Aorta (tissue), 5 donors: Measurements from ENCODE around the gene AFAP1L2. TPM values are rescaled to one million over a fixed set of nuclear protein-coding genes. Genes with fewer than 3 reads are reported as not detected.

Experiments
- ATAC-seq: fragments of 200-7000 bp; cut with Tn5 transposase; one replicate; pipeline ENCODE4 v1.9.1; 2022; ENCODE audit warnings: moderate library complexity; ENCODE audit not compliant: low FRiP score
- DNase-seq, 2 donors: peaks; one replicate each; pipeline ENCODE4 v3.0.0-alpha.2; 2020
- H3K27ac ChIP-seq, 2 donors: one replicate each; pipeline ENCODE4 v1.5.1; 2013; ENCODE audit warnings: low read length in 2 of 2, mild to moderate bottlenecking in 2 of 2, moderate library complexity in 2 of 2, control low read depth in 1 of 2, inconsistent platforms in 1 of 2, low read depth in 1 of 2
- H3K27me3 ChIP-seq, 2 donors: one replicate each; pipeline ENCODE4 v1.6.1; 2013; ENCODE audit warnings: control low read depth in 1 of 2, low read length in 1 of 2, mild to moderate bottlenecking in 1 of 2, moderate library complexity in 1 of 2; ENCODE audit not compliant: insufficient read depth in 2 of 2, control insufficient read depth in 1 of 2
- H3K36me3 ChIP-seq, 2 donors: one replicate each; pipeline ENCODE4 v1.6.1; 2013; ENCODE audit warnings: control low read depth in 1 of 2, low read length in 1 of 2, mild to moderate bottlenecking in 1 of 2; ENCODE audit not compliant: insufficient read depth in 2 of 2, control insufficient read depth in 1 of 2
- H3K4me1 ChIP-seq, 2 donors: one replicate each; pipeline ENCODE4 v1.6.1; 2013; ENCODE audit warnings: low read length in 2 of 2, control low read depth in 1 of 2, mild to moderate bottlenecking in 1 of 2, moderate library complexity in 1 of 2; ENCODE audit not compliant: insufficient read depth in 2 of 2, control insufficient read depth in 1 of 2
- H3K4me3 ChIP-seq, 2 donors: one replicate each; pipeline ENCODE4 v1.5.1; 2013; ENCODE audit warnings: low read length in 2 of 2, control low read depth in 1 of 2, mild to moderate bottlenecking in 1 of 2
- H3K9me3 ChIP-seq: one replicate; pipeline ENCODE4 v1.6.1; 2013; ENCODE audit warnings: mild to moderate bottlenecking, low read length; ENCODE audit not compliant: control insufficient read depth
- WGBS, 2 donors: extraction: QIAGEN DNeasy Blood & Tissue Kit; methylation state at CpG; one replicate each; pipeline ENCODE4 v1.1.7; 2013; 5-methylcytosine and 5-hydroxymethylcytosine counted together
- intact Hi-C, 2 donors: fragments of 100-400 bp; cut with DNase I; formaldehyde crosslinking; loops; one replicate each; pipeline versions ENCODE4 v1.14.2 to v1.15.0; 2022
- polyA plus RNA-seq, 2 donors: library from polyadenylated mRNA; stranded (reverse); fragments of 200-250 nt; gene quantifications; one replicate each; pipeline ENCODE4 v1.2.3, GENCODE V29; 2013
- total RNA-seq, 2 donors: library from RNA; stranded (reverse); fragmentation: NEBNext Ultra II Directional; extraction: Animal tissue kit (Norgen Biotek cat#: 25700); gene quantifications; one replicate each; pipeline ENCODE4 v1.2.1, GENCODE V29; 2021
- donor health status: healthy with polysubstance abuse.
- donor health status: Bipolar disorder and iron deficiency.
- donor health status: DM: no; HTN: no; CAD: no.
- donor health status: DM: no; HTN: no; CAD: no.
- donor health status: DM: yes; HTN: yes; CAD: no.

The AFAP1L2 gene
- total and polyA plus RNA-seq, 4 donors, result 3.1 to 19.3 (median 10.2) TPM

DNA sequence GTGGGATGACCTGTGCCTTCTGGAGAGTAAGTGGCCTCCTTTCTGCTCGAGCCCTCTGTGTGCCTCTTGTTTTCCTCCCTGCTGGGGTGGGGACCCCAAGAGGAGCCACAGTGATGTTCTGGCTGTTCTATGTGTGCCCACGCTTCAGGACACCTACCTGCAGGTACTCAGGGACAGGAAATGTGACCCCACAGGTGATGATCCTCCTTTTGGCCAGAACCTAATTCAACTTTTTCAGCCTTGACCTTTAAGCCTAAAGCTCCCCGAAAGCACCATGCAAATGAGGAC is 95.0 kb downstream of the AFAP1L2 start:
- intact Hi-C loops, result loop anchor here in 1 of 2 donors (10.0 kb wide), 1 partner anchor 215 kb away; no protein-coding TSS in a partner anchor
- Histone ChIP-seq H3K36me3 (no peaks in the 10 kb centered on the region), H3K27me3 (no peaks in the 10 kb centered on the region), H3K27ac (no peak overlapping the region), H3K4me1 (no peaks in the 10 kb centered on the region), H3K9me3 (no peaks in the 10 kb centered on the region), H3K4me3 (no peak overlapping the region)
- WGBS, 2 donors, result 84 to 87% methylated on average over 3 of the region's 3 CpGs
- ATAC-seq (no peak), DNase-seq (peak in 1 of 2 donors; percentile 26)

DNA sequence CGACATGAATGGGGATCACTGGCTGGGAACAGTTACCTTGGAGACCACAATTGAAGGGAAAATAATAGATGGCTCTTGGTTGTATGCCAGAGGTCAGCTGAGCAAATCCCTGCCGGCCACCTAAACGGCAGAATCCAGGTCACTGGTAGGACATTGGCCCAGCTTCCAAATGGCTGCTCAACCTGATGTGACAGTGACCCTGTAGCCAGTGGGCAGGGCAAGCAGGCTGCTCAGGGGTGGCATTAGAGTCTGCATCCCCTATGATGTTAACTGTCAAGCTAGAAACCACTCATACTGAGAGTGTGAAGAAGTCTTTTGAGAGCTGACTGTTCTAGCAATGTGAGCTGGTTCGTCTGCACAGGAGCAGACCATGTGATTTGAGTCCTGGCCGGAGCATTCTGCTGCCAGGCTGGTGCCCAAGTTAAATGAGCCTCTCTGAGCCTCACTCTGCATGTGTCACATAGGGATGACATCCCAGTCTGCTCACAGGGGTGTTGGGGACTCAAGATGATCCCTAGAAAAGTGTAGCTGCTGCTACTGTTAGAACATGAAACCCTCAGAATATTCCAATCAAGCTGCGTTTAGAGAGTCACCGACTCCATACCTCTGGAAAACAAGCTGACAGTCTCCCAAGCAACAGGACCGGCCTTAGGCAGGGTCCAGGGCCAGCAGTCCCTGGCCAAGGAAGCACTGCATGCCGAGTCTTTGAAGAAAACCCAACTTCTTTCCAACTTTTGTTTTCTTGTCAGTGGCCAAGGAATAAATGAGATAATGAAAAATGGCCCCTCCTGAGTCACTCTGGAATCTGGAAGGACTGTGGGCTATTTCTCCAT is 95.6 kb downstream of the AFAP1L2 start:
- Histone ChIP-seq H3K4me1 (no peaks in the 10 kb centered on the region), H3K36me3 (no peaks in the 10 kb centered on the region), H3K27me3 (no peaks in the 10 kb centered on the region), H3K27ac (no peak overlapping the region), H3K4me3 (no peak overlapping the region), H3K9me3 (no peaks in the 10 kb centered on the region)
- intact Hi-C loops, result loop anchor here in 1 of 2 donors (10.0 kb wide), 1 partner anchor 216 kb away; no protein-coding TSS in a partner anchor
- DNase-seq (peak in 1 of 2 donors; percentile 37), ATAC-seq (no peak)
- WGBS, 2 donors, result 30 to 32% methylated on average over 9 of the region's 9 CpGs

DNA sequence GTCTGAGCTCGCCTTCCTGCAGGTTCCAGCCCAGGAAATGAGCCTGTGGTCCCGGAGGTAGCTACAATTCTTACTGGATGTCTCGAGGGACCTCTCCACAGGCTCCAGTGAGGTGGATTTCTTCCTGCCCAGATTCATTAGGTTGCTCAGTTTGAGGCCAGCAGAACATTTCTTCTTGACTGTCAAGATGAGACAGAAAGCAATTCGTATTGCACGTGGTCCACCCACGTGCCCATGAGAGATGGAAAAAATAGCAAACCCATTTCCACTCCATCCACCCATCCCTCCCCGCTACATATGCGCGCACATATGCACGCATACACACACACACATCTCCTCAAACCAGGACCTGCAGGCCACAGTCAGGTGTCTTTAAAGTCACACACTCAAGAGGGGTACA is 96.6 kb downstream of the AFAP1L2 start:
- Histone ChIP-seq H3K27ac (no peak overlapping the region), H3K4me3 (no peak overlapping the region), H3K4me1 (no peaks in the 10 kb centered on the region), H3K9me3 (no peaks in the 10 kb centered on the region), H3K27me3 (no peaks in the 10 kb centered on the region), H3K36me3 (no peaks in the 10 kb centered on the region)
- ATAC-seq (no peak), DNase-seq (no peak)
- intact Hi-C loops, result loop anchor here in 1 of 2 donors (10.0 kb wide), 1 partner anchor 217 kb away; no protein-coding TSS in a partner anchor
- 94 to 96% methylated on average over 10 of the region's 10 CpGs for WGBS, 2 donors

DNA sequence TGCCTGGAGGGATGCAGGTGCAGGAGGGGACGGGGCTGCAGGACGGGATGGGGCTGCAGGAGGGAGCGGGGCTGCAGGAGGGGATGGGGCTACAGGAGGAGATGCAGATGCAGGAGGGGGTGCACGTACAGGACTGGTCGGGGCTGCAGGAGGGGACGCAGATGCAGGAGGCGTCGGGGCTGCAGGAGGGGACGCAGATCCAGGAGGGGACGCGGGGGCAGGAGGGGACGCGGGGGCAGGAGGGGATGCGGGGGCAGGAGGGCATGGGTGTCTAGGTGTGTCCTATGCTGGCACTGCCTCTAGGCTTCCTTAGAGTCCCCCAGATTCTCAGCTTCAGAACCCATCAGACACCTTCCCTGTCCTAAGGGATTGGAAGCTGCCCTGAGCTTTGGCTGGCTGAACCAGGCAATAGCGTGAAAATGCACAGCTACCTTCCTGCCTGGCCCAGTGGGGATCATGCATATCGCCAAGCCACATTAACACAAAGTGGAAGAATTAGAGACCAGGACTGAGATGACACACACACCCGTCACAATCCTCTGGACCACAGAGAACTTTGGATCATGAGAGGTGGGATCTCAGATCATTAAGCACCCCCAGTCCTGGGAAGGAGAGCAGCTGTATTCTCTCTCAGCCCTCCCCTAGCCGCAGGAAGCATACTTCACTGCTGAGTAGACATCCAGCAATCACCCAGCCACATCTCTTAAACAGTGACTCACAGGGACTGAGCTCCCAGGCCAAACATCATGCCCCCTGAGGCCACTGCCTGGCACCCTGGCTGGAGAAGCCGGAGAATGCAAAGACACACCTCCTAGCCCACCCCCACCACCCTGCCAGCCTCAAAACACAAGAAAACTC is 98.0 kb downstream of the AFAP1L2 start:
- 90% methylated on average over 15 to 18 of the region's 19 CpGs for WGBS, 2 donors
- no peak overlapping the region for H3K4me3 ChIP-seq
- ATAC-seq, result no peak
- intact Hi-C loops, result loop anchor here in 1 of 2 donors (10.0 kb wide), 1 partner anchor 218 kb away; no protein-coding TSS in a partner anchor
- no peak overlapping the region for H3K27ac ChIP-seq
- H3K36me3 ChIP-seq, result no peaks in the 10 kb centered on the region
- H3K9me3 ChIP-seq, result no peaks in the 10 kb centered on the region
- H3K4me1 ChIP-seq, result no peaks in the 10 kb centered on the region
- no peak for DNase-seq
- no peaks in the 10 kb centered on the region for H3K27me3 ChIP-seq

DNA sequence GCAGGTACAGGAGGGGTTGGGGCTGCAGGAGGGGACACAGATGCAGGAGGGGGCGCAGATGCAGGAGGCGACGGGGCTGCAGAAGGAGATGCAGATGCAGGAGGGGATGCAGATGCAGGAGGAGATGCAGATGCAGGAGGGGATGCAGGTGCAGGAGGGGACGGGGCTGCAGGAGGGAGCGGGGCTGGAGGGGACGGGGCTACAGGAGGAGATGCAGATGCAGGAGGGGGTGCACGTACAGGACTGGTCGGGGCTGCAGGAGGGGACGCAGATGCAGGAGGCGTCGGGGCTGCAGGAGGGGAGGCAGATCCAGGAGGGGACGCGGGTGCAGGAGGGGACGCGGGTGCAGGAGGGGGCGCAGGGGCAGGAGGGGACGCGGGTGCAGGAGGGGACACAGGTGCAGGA is 98.8 kb downstream of the AFAP1L2 start:
- H3K4me3 ChIP-seq, result no peak overlapping the region
- no peak overlapping the region for H3K27ac ChIP-seq
- no peaks in the 10 kb centered on the region for H3K9me3 ChIP-seq
- no peaks in the 10 kb centered on the region for H3K4me1 ChIP-seq
- 98% methylated on average over 18 of the region's 18 CpGs for WGBS, 2 donors
- no peaks in the 10 kb centered on the region for H3K27me3 ChIP-seq
- no peaks in the 10 kb centered on the region for H3K36me3 ChIP-seq
- ATAC-seq, result no peak
- DNase-seq, result peak in 1 of 2 donors; percentile 71
- intact Hi-C loops, result loop anchor here (2.0 to 10.0 kb wide), 2 partner anchors 133 to 219 kb away; no protein-coding TSS in a partner anchor

DNA sequence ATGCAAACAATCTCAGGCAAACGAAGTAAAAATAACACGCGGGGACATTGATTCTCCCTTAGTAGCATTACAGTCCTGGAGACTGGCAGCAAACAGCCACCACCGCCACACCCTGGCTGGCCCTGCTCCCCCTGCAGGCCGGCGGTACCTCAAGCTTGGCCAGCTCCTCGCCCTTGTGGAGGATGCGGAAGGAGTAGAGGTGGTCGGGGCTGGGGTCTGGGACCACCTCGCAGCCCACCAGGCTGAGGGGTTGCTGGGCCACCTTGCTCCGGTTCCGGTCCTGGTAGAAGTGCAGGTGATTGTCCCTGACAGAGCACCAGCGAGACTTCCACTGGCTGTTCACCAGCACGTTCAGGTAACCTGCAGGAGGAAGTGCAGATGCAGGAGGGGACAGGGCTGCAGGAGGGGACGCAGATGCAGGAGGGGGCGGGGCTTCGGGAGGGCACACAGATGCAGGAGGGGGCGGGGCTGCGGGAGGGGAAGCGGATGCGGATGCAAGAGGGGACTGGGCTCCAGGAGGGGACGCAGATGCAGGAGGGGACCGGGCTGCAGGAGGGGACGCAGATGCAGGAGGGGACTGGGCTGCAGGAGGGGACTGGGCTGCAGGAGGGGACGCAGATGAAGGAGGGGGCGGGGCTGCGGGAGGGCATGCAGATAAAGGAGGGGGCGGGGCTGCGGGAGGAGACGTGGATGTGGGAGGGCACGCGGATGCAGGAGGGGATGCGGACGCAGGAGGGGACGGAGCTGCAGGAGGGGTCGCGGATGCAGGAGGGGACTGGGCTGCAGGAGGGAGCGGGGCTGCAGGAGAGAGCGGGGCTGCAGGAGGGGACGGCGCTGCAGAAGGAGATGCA is 99.5 kb downstream of the AFAP1L2 start:
- H3K36me3 ChIP-seq, result no peaks in the 10 kb centered on the region
- ATAC-seq (peak; percentile 77), DNase-seq (peak; percentile 65 to 83)
- H3K9me3 ChIP-seq, result no peaks in the 10 kb centered on the region
- H3K4me3 ChIP-seq, result peak overlapping the region in 1 of 2 donors; percentile 11
- H3K27ac ChIP-seq, result peak overlapping the region in 1 of 2 donors; percentile 43
- H3K4me1 ChIP-seq, result no peaks in the 10 kb centered on the region
- intact Hi-C loops, result loop anchor here (1.0 to 10.0 kb wide), 5 partner anchors 98 to 220 kb away; partner anchors contain the start of gene AFAP1L2 (in 1 of the 2)
- no peaks in the 10 kb centered on the region for H3K27me3 ChIP-seq
- 15 to 16% methylated on average over 40 to 41 of the region's 41 CpGs for WGBS, 2 donors

DNA sequence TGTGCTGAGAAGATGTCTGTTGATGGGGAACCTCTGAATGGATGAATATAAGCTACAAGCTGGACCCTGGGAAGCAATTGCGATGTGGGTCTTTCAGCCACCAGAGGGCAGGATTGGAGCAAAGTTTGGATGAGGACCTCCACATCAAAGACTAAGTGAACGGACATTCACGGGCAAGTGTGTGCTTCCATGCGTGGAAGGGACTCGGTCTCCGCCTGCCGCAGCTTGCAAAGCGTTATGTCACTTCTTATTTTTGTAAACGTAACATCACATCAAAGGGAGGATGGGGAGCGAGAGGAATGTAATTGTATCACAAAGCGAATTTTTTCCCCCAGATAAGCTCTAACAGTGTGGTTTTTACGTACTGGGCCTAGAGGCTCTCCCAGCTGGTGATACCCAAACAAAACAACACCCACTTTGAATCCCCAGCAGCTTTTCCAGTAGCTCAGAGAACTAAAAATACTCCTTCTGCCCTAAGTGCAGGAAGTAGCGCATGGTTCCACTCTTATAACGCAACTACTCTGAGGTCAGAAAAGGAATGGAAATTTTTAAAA is 100.2 kb downstream of the AFAP1L2 start:
- H3K4me1 ChIP-seq, result no peaks in the 10 kb centered on the region
- no peaks in the 10 kb centered on the region for H3K27me3 ChIP-seq
- 0% methylated on average over 14 of the region's 14 CpGs for WGBS, 2 donors
- ATAC-seq (peak; percentile 85), DNase-seq (peak; percentile 86 to 87)
- intact Hi-C loops, result loop anchor here (1.0 to 10.0 kb wide), 5 partner anchors 98 to 221 kb away; partner anchors contain the start of gene AFAP1L2 (in 1 of the 2)
- H3K36me3 ChIP-seq, result no peaks in the 10 kb centered on the region
- H3K4me3 ChIP-seq, result peak overlapping the region in 1 of 2 donors; percentile 11
- no peaks in the 10 kb centered on the region for H3K9me3 ChIP-seq
- H3K27ac ChIP-seq, result peak overlapping the region in 1 of 2 donors; percentile 28
